Loucy (cell line): Measurements from ENCODE around the gene ST6GALNAC1.

Experiments
- H2AFZ ChIP-seq: fragments of 200-600 bp; sonication (generic); 2 replicates; pipeline ENCODE4 v1.6.0; 2016; ENCODE audit warnings: antibody characterized with exemption, mild to moderate bottlenecking, low read length, moderate library complexity
- H3F3A ChIP-seq: fragments of 200-600 bp; 2 replicates; pipeline ENCODE4 v1.6.0; 2016; ENCODE audit warnings: antibody characterized with exemption, low read depth, mild to moderate bottlenecking
- H3K27me3 ChIP-seq: fragments of 200-600 bp; sonication (generic); 2 replicates; pipeline ENCODE4 v1.6.1; 2014; ENCODE audit warnings: low read length, mild to moderate bottlenecking; ENCODE audit not compliant: insufficient read depth, poor library complexity, severe bottlenecking
- H3K36me3 ChIP-seq: fragments of 200-600 bp; sonication (generic); 2 replicates; pipeline ENCODE4 v1.6.1; 2016; ENCODE audit warnings: low read length; ENCODE audit not compliant: insufficient read depth
- H3K4me1 ChIP-seq: fragments of 200-600 bp; sonication (generic); 2 replicates; pipeline ENCODE4 v1.5.1; 2014; ENCODE audit warnings: low read length, mild to moderate bottlenecking; ENCODE audit not compliant: insufficient read depth, poor library complexity, severe bottlenecking
- H3K4me2 ChIP-seq: fragments of 200-600 bp; sonication (generic); 2 replicates; pipeline ENCODE4 v1.6.0; 2014; ENCODE audit warnings: antibody characterized with exemption, low read length, low read depth, mild to moderate bottlenecking; ENCODE audit not compliant: poor library complexity, severe bottlenecking
- H3K4me3 ChIP-seq: fragments of 200-600 bp; sonication (generic); 2 replicates; pipeline ENCODE4 v1.5.1; 2014; ENCODE audit warnings: low read length, mild to moderate bottlenecking, mixed read lengths; ENCODE audit not compliant: poor library complexity, severe bottlenecking
- H3K79me2 ChIP-seq: fragments of 200-600 bp; sonication (generic); 2 replicates; pipeline ENCODE4 v1.6.1; 2014; ENCODE audit warnings: low read length; ENCODE audit not compliant: insufficient read depth
- H3K9ac ChIP-seq: fragments of 200-600 bp; sonication (generic); 2 replicates; pipeline ENCODE4 v1.6.0; 2014; ENCODE audit warnings: mild to moderate bottlenecking, low read depth, low read length, moderate library complexity; ENCODE audit not compliant: poor library complexity, severe bottlenecking
- H3K9me2 ChIP-seq: fragments of 200-600 bp; sonication (generic); replicated peaks from 2 replicates; pipeline ENCODE4 v1.6.1; 2016; ENCODE audit warnings: low read depth, low read length, mixed read lengths
- H3K9me3 ChIP-seq: fragments of 200-600 bp; sonication (generic); 2 replicates; pipeline ENCODE4 v1.6.1; 2014; ENCODE audit warnings: mild to moderate bottlenecking, antibody characterized with exemption, low read length, low read depth; ENCODE audit not compliant: insufficient read depth
- H4K20me1 ChIP-seq: fragments of 200-600 bp; sonication (generic); 2 replicates; pipeline ENCODE4 v1.6.0; 2014; ENCODE audit warnings: antibody characterized with exemption, low read length, mild to moderate bottlenecking; ENCODE audit not compliant: insufficient read depth, poor library complexity, severe bottlenecking
- CTCF ChIP-seq: fragments of 200-600 bp; sonication (generic); conservative IDR thresholded peaks from 2 replicates; pipeline ENCODE4 v1.5.1; 2014; ENCODE audit warnings: mild to moderate bottlenecking, antibody characterized with exemption, low read length
- EZH2phosphoT487 ChIP-seq: fragments of 200-600 bp; IDR thresholded peaks from 2 replicates; pipeline ENCODE4 v1.6.1; 2018; ENCODE audit warnings: antibody characterized with exemption, mild to moderate bottlenecking, moderate library complexity, borderline replicate concordance

Gene ST6GALNAC1

GRCh38 chr17:76575570-76575969 lies 68.0 kb downstream of the ST6GALNAC1 start:
- Histone ChIP-seq H3K4me3 (no peak overlapping the region), H2AFZ (0 out of 2 replicates have a peak overlapping the region, but pooled peaks have one; percentile 28), H3K4me2 (no peak overlapping the region), H3K79me2 (no peaks in the 10 kb centered on the region), H4K20me1 (no peaks in the 10 kb centered on the region), H3K9me3 (no peaks in the 10 kb centered on the region), H3K9ac (no peak overlapping the region), H3F3A (no peaks in the 10 kb centered on the region), H3K9me2 (no peaks in the 10 kb centered on the region), H3K4me1 (peaks cover 2% of the 10 kb centered on the region), H3K36me3 (no peaks in the 10 kb centered on the region), H3K27me3 (no peaks in the 10 kb centered on the region)
- TF ChIP-seq EZH2phosphoT487 = no peak
- TF ChIP-seq CTCF = no peak
